ENCODE data around the gene CAMTA1. TPM values are rescaled to one million over a fixed set of nuclear protein-coding genes. Genes with fewer than 3 reads are reported as not detected.
A peak's percentile ranks its signal among the peaks of the same experiment; 100 is the strongest.

The CAMTA1 gene
- total RNA-seq, 1 donor from 2014 or later = 268 TPM

DNA sequence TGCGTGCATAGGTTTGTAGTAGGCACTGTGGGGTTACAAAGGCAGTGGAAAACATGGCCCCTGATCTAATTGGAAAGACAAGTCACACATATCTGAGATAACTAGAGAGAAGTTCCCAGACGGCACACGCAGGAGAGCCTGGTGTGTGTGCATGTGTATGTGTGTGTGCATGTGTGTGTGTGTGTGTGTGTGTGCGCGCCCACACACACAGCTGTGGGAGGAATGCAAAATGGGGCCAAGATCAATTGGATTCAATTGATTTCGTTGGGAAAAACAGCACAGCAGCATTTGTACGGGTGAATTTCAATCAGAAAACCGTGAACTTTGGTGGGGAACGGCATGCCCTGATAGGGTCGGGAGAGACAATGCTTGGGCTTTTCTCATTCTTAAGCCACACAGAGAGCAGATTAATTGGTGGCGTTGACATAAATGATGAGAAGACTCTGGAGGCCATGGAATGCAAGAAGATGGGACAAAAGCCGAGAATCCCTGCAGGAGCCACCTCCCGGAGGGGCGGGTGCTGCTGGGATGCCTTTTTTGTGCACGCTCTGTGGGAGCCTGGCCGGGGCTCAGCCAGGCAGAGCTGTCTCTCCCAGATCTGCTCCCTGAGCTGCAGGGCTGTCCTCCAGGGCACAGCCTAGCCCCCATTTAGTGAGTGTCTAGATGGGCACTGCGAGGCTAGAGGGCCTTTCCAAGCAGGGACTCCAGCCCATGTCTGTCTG, 322.0 kb downstream of the CAMTA1 start:
- Histone ChIP-seq H3K4me3 (no peak overlapping the region), H4K20me1 (ENCODE audit: low read depth) (no peaks in the 10 kb centered on the region), H3K9me3 (ENCODE audit: low read depth) (no peaks in the 10 kb centered on the region), H2AFZ (replicated peaks) (no peak overlapping the region), H3K4me1 (peaks cover 4% of the 10 kb centered on the region), H3F3A (ENCODE audit: low read depth) (peaks cover 23% of the 10 kb centered on the region), H3K4me2 (no peak overlapping the region), H3K9ac (no peak overlapping the region), H3K79me2 (ENCODE audit: low read depth) (no peaks in the 10 kb centered on the region), H3K27me3 (no peaks in the 10 kb centered on the region), H3K36me3 (no peaks in the 10 kb centered on the region), H3K27ac (no peak overlapping the region)
- H3K9me3 Mint-ChIP-seq = no peaks in the 10 kb centered on the region
- DNase-seq (ENCODE audit: low spot score) = no peak
- H3K27ac Mint-ChIP-seq = peak overlapping the region; percentile 30
- no peak for TF ChIP-seq EZH2 (IDR thresholded peaks at IDR 0.05)
- no peaks in the 10 kb centered on the region for H3K36me3 Mint-ChIP-seq
- H3K27me3 Mint-ChIP-seq (ENCODE audit: insufficient read depth, low read depth) = peaks cover 4% of the 10 kb centered on the region
- peaks cover 7% of the 10 kb centered on the region for H3K4me1 Mint-ChIP-seq
- no peak overlapping the region for H3K4me3 Mint-ChIP-seq

GRCh38 chr1:7108251-7108650, 323.0 kb downstream of the CAMTA1 start:
- no peaks in the 10 kb centered on the region for H3K27me3 ChIP-seq
- peaks cover 13% of the 10 kb centered on the region for H3F3A ChIP-seq (ENCODE audit: low read depth)
- no peak overlapping the region for H3K27ac ChIP-seq
- no peak for TF ChIP-seq EZH2phosphoT487 (IDR thresholded peaks at IDR 0.05)
- no peak for TF ChIP-seq CTCF (IDR thresholded peaks at IDR 0.05)
- TF ChIP-seq EZH2 (IDR thresholded peaks at IDR 0.05) = no peak
- H3K4me3 Mint-ChIP-seq = no peak overlapping the region
- no peak overlapping the region for H3K4me2 ChIP-seq
- no peaks in the 10 kb centered on the region for H3K36me3 ChIP-seq
- peaks cover 6% of the 10 kb centered on the region for H3K27me3 Mint-ChIP-seq (ENCODE audit: insufficient read depth, low read depth)
- H3K79me2 ChIP-seq (ENCODE audit: low read depth) = no peaks in the 10 kb centered on the region
- no peaks in the 10 kb centered on the region for H3K9me3 ChIP-seq (ENCODE audit: low read depth)
- no peaks in the 10 kb centered on the region for H3K9me3 Mint-ChIP-seq
- no peaks in the 10 kb centered on the region for H3K36me3 Mint-ChIP-seq
- peaks cover 4% of the 10 kb centered on the region for H3K4me1 ChIP-seq
- H2AFZ ChIP-seq (replicated peaks) = no peak overlapping the region
- H3K9ac ChIP-seq = no peak overlapping the region
- H3K4me1 Mint-ChIP-seq = peaks cover 7% of the 10 kb centered on the region
- H3K4me3 ChIP-seq = no peak overlapping the region
- no peaks in the 10 kb centered on the region for H4K20me1 ChIP-seq (ENCODE audit: low read depth)
- no peak overlapping the region for H3K27ac Mint-ChIP-seq
- DNase-seq (ENCODE audit: low spot score) = no peak

DNA sequence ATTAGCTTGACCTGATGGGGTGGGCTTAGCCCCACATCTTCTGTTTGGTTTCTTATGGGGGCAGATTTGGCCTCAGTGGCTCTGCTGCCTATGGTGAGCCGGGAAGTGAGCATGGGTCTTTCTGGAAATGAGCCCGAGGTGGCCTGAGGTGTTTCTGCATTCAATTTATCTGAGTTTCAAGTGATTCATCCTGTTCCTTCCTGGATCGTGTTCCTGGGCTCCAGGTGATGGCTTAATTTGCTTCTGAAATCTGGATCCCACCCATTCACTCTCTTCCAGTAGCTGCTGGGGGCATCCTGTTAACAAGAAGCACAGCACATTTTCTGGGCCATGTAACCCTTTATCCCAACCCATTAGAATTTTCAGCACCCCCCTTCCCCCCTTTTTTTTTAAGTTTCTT, 324.6 kb downstream of the CAMTA1 start:
- Histone ChIP-seq H3K27ac (no peak overlapping the region), H2AFZ (replicated peaks) (no peak overlapping the region), H3K9me3 (ENCODE audit: low read depth) (no peaks in the 10 kb centered on the region), H3K27me3 (no peaks in the 10 kb centered on the region), H3K9ac (no peak overlapping the region), H3K4me2 (no peak overlapping the region), H4K20me1 (ENCODE audit: low read depth) (no peaks in the 10 kb centered on the region), H3K36me3 (no peaks in the 10 kb centered on the region), H3K4me1 (peaks cover 4% of the 10 kb centered on the region), H3K4me3 (no peak overlapping the region), H3F3A (ENCODE audit: low read depth) (no peaks in the 10 kb centered on the region), H3K79me2 (ENCODE audit: low read depth) (no peaks in the 10 kb centered on the region)
- H3K27me3 Mint-ChIP-seq (ENCODE audit: insufficient read depth, low read depth) = peaks cover 6% of the 10 kb centered on the region
- H3K36me3 Mint-ChIP-seq = no peaks in the 10 kb centered on the region
- no peak overlapping the region for H3K4me3 Mint-ChIP-seq
- peaks cover 7% of the 10 kb centered on the region for H3K4me1 Mint-ChIP-seq
- DNase-seq (ENCODE audit: low spot score) = no peak
- no peaks in the 10 kb centered on the region for H3K9me3 Mint-ChIP-seq
- no peak overlapping the region for H3K27ac Mint-ChIP-seq
- no peak for TF ChIP-seq EZH2phosphoT487 (IDR thresholded peaks at IDR 0.05)
- no peak for TF ChIP-seq CTCF (IDR thresholded peaks at IDR 0.05)
- TF ChIP-seq EZH2 (IDR thresholded peaks at IDR 0.05) = no peak

- Histone ChIP-seq H2AFZ (replicated peaks) (no peak overlapping the region), H3K4me2 (no peak overlapping the region), H3K4me3 (no peak overlapping the region), H3K79me2 (ENCODE audit: low read depth) (no peaks in the 10 kb centered on the region), H3K9me3 (ENCODE audit: low read depth) (no peaks in the 10 kb centered on the region), H4K20me1 (ENCODE audit: low read depth) (no peaks in the 10 kb centered on the region), H3K9ac (no peak overlapping the region), H3K27ac (no peak overlapping the region), H3K4me1 (peaks cover 4% of the 10 kb centered on the region), H3K36me3 (no peaks in the 10 kb centered on the region), H3K27me3 (no peaks in the 10 kb centered on the region), H3F3A (ENCODE audit: low read depth) (no peaks in the 10 kb centered on the region)
- Mint-ChIP-seq H3K27ac (no peak overlapping the region), H3K4me1 (peaks cover 7% of the 10 kb centered on the region), H3K9me3 (no peaks in the 10 kb centered on the region), H3K36me3 (no peaks in the 10 kb centered on the region), H3K27me3 (ENCODE audit: insufficient read depth, low read depth) (peaks cover 6% of the 10 kb centered on the region), H3K4me3 (no peak overlapping the region)
- DNase-seq (ENCODE audit: low spot score) = no peak
- TF ChIP-seq CTCF (IDR thresholded peaks at IDR 0.05) = no peak
- no peak for TF ChIP-seq EZH2phosphoT487 (IDR thresholded peaks at IDR 0.05)
- TF ChIP-seq EZH2 (IDR thresholded peaks at IDR 0.05) = no peak
These were observed 325.1 kb downstream of the CAMTA1 start for GRCh38 chr1:7110321-7110720.

Measured in neural progenitor cell (in vitro differentiated cells).